Hepatocyte (in vitro differentiated cells): ENCODE measurements around the gene TMEM204.

ENCODE experiments used
- CTCF ChIP-seq: fragments of 200-600 bp; sonication (generic); IDR thresholded peaks from 2 replicates; pipeline ENCODE4 v1.5.1; 2016; ENCODE audit warnings: antibody characterized with exemption, mild to moderate bottlenecking; ENCODE audit not compliant: poor library complexity
- EZH2 ChIP-seq: fragments of 200-600 bp; sonication (generic); IDR thresholded peaks from 2 replicates; pipeline ENCODE4 v1.6.1; 2016; ENCODE audit warnings: antibody characterized with exemption, mild to moderate bottlenecking, borderline replicate concordance
- EZH2phosphoT487 ChIP-seq: fragments of 200-600 bp; sonication (generic); IDR thresholded peaks from one replicate; pipeline ENCODE4 v1.6.1; 2018; ENCODE audit warnings: antibody characterized with exemption, mild to moderate bottlenecking, low read depth, moderate library complexity; ENCODE audit not compliant: unreplicated experiment, severe bottlenecking

- TF ChIP-seq CTCF (no peak), EZH2phosphoT487 (no peak), EZH2 (no peak)
Measured at GRCh38 chr16:1488619-1489018, 44.8 kb upstream of the TMEM204 start, which contains the start of gene PTX4.
